Measurements from ENCODE around the gene IL31.

Gene IL31

GRCh38 chr12:122126713-122127597 is 47.1 kb downstream of the IL31 start (continued):
- no peak for TF ChIP-seq IKZF3 (tag by site-specific recombination; IDR thresholded peaks at IDR 0.05)
- TF ChIP-seq ZFP3 (tag by site-specific recombination; IDR thresholded peaks at IDR 0.05; ENCODE audit: low read depth): no peak

- ChIA-PET POLR2A (no interaction called here), CTCF (interaction anchor here (0.9 kb wide), 1 partner anchor 22 kb away, joined by 3 read pairs; no protein-coding TSS in a partner anchor)
- peaks cover under 1 to 39% of the 10 kb centered on the region in 2 experiments; a peak in 2 of 3 replicates for H3K36me3 ChIP-seq (ENCODE audit: control insufficient read depth in 2 of 2, insufficient read depth in 1 of 2, low read length in 2 of 2)
- H3K27ac ChIP-seq (ENCODE audit: extremely low read depth, low read depth, low read length): no peak overlapping the region
- H3K4me3 ChIP-seq (ENCODE audit: low read depth, low read length): no peak overlapping the region
- H3K9me3 ChIP-seq (ENCODE audit: control insufficient read depth, insufficient read depth, low read depth, low read length): no peaks in the 10 kb centered on the region
- H3K4me1 ChIP-seq (ENCODE audit: control insufficient read depth, insufficient read depth, low read length): no peaks in the 10 kb centered on the region
- TF ChIP-seq GLIS2 (tag by site-specific recombination; IDR thresholded peaks at IDR 0.05) (no peak), HIC1 (tag by site-specific recombination; IDR thresholded peaks at IDR 0.05) (no peak), SP3 (tag by site-specific recombination; IDR thresholded peaks at IDR 0.05) (no peak), ZNF302 (tag by site-specific recombination; IDR thresholded peaks at IDR 0.05; ENCODE audit: low read depth) (no peak), ZNF26 (tag by site-specific recombination; IDR thresholded peaks at IDR 0.05) (no peak), ZNF670 (tag by site-specific recombination; IDR thresholded peaks at IDR 0.05; ENCODE audit: low read depth) (no peak), ZNF558 (tag by site-specific recombination; IDR thresholded peaks at IDR 0.05) (no peak)
Observed at GRCh38 chr12:122126342-122126635, 47.7 kb downstream of the IL31 start.

- Histone ChIP-seq H3K4me1 (ENCODE audit: control insufficient read depth, insufficient read depth, low read length) (no peaks in the 10 kb centered on the region), H3K4me3 (ENCODE audit: low read depth, low read length) (no peak overlapping the region), H3K36me3 (ENCODE audit: control insufficient read depth in 2 of 2, insufficient read depth in 1 of 2, low read length in 2 of 2) (peaks cover 0 to 36% of the 10 kb centered on the region in 2 experiments; a peak in 1 of 3 replicates), H3K27ac (ENCODE audit: extremely low read depth, low read depth, low read length) (no peak overlapping the region), H3K9me3 (ENCODE audit: control insufficient read depth, insufficient read depth, low read depth, low read length) (no peaks in the 10 kb centered on the region)
- TF ChIP-seq KLF9 (tag by site-specific recombination; IDR thresholded peaks at IDR 0.05; ENCODE audit: low read depth) (no peak), ZNF169 (tag by site-specific recombination; IDR thresholded peaks at IDR 0.05) (no peak), ZNF223 (tag by site-specific recombination; IDR thresholded peaks at IDR 0.05) (no peak)
- POLR2A ChIA-PET: interaction anchor here (0.5 kb wide), 1 partner anchor 107 kb away, joined by 3 read pairs; no protein-coding TSS in a partner anchor
- CTCF ChIA-PET: interaction anchor here (0.5 to 6.7 kb wide), 3 partner anchors 22 to 139 kb away, joined by 3 to 110 read pairs (median 6); no protein-coding TSS in a partner anchor
Observed at GRCh38 chr12:122125452-122126341, 48.3 kb downstream of the IL31 start.

GRCh38 chr12:122124370-122124769 is 49.7 kb downstream of the IL31 start:
- Histone ChIP-seq H3K4me3 (ENCODE audit: low read depth, low read length) (no peak overlapping the region), H3K27ac (ENCODE audit: extremely low read depth, low read depth, low read length) (no peak overlapping the region), H3K9me3 (ENCODE audit: control insufficient read depth, insufficient read depth, low read depth, low read length) (no peaks in the 10 kb centered on the region), H3K4me1 (ENCODE audit: control insufficient read depth, insufficient read depth, low read length) (no peaks in the 10 kb centered on the region), H3K36me3 (ENCODE audit: control insufficient read depth in 2 of 2, insufficient read depth in 1 of 2, low read length in 2 of 2) (peaks cover 0 to 23% of the 10 kb centered on the region in 2 experiments; a peak in 1 of 3 replicates)
- ChIA-PET CTCF (interaction anchor here (0.6 to 6.7 kb wide), 9 partner anchors 11 to 652 kb away, joined by 3 to 110 read pairs (median 3); no protein-coding TSS in a partner anchor), POLR2A (no interaction called here)
- TF ChIP-seq ZNF223 (tag by site-specific recombination; IDR thresholded peaks at IDR 0.05) (no peak), ZNF169 (tag by site-specific recombination; IDR thresholded peaks at IDR 0.05) (no peak), INSM2 (tag by site-specific recombination; IDR thresholded peaks at IDR 0.05) (no peak), ZBTB7A (tag by site-specific recombination; IDR thresholded peaks at IDR 0.05; ENCODE audit: low read depth) (no peak), ZNF645 (tag by site-specific recombination; IDR thresholded peaks at IDR 0.05) (no peak), ZBTB6 (tag by site-specific recombination; IDR thresholded peaks at IDR 0.05) (no peak), ZNF658 (tag by site-specific recombination; IDR thresholded peaks at IDR 0.05) (no peak), ZNF140 (tag by site-specific recombination; IDR thresholded peaks at IDR 0.05) (no peak), ZEB2 (tag by site-specific recombination; IDR thresholded peaks at IDR 0.05) (no peak)
